Liver (tissue), 9 donors: Measurements from ENCODE around the gene FOXJ2. TPM values are rescaled to one million over a fixed set of nuclear protein-coding genes. Genes with fewer than 3 reads are reported as not detected.

Experiments
- DNase-seq: peaks from one replicate; pipeline ENCODE4 v3.0.0-alpha.2; 2017; ENCODE audit warnings: low spot score
- H3K27ac ChIP-seq, 2 donors: one replicate each; pipeline ENCODE4 v1.7.0; 2013; ENCODE audit warnings: inconsistent platforms in 2 of 2, low read length in 2 of 2, control low read depth in 1 of 2, low read depth in 1 of 2, mild to moderate bottlenecking in 1 of 2
- H3K27me3 ChIP-seq, 4 donors: one replicate each; pipeline versions ENCODE4 v1.6.1 to v1.7.0; 2013; ENCODE audit warnings: low read length in 3 of 4, inconsistent platforms in 1 of 4, mild to moderate bottlenecking in 1 of 4, moderate library complexity in 1 of 4; ENCODE audit not compliant: control insufficient read depth in 4 of 4, insufficient read depth in 4 of 4
- H3K36me3 ChIP-seq, 4 donors: one replicate each; pipeline versions ENCODE4 v1.6.1 to v1.7.0; 2013; ENCODE audit warnings: low read length in 3 of 4, mild to moderate bottlenecking in 3 of 4, low read depth in 1 of 4, moderate library complexity in 1 of 4; ENCODE audit not compliant: control insufficient read depth in 4 of 4, insufficient read depth in 3 of 4
- H3K4me1 ChIP-seq, 4 donors: one replicate each; pipeline versions ENCODE4 v1.6.1 to v1.7.0; 2013; ENCODE audit warnings: low read length in 3 of 4, mild to moderate bottlenecking in 3 of 4, moderate library complexity in 1 of 4; ENCODE audit not compliant: control insufficient read depth in 4 of 4, insufficient read depth in 4 of 4
- H3K4me3 ChIP-seq, 3 donors: one replicate each; pipeline versions ENCODE4 v1.6.1 to v1.7.0; 2013; ENCODE audit warnings: low read length in 3 of 3, control low read depth in 1 of 3, low read depth in 1 of 3, mild to moderate bottlenecking in 1 of 3
- H3K9ac ChIP-seq, 2 donors: one replicate each; pipeline ENCODE4 v1.7.0; 2013; ENCODE audit warnings: low read length in 2 of 2, mild to moderate bottlenecking in 2 of 2, moderate library complexity in 2 of 2, control low read depth in 1 of 2, low read depth in 1 of 2
- H3K9me3 ChIP-seq, 4 donors: one replicate each; pipeline versions ENCODE4 v1.6.1 to v1.7.0; 2013; ENCODE audit warnings: low read length in 3 of 4; ENCODE audit not compliant: control insufficient read depth in 4 of 4
- ATF3 ChIP-seq: IDR thresholded peaks from 2 replicates; pipeline ENCODE4 v1.6.1; 2016; ENCODE audit warnings: antibody characterized with exemption
- CTCF ChIP-seq: fragments of 150-350 bp; IDR thresholded peaks from 2 replicates; pipeline ENCODE4 v1.5.1; 2017; ENCODE audit warnings: improper control_type of control experiment, low read depth, low read length; ENCODE audit not compliant: missing input control
- EGR1 ChIP-seq, 2 donors: IDR thresholded peaks; 2 replicates each; pipeline ENCODE4 v1.6.1; 2016 to 2018; ENCODE audit warnings: antibody characterized with exemption in 2 of 2, low read depth in 2 of 2
- FOXA1 ChIP-seq: IDR thresholded peaks from 2 replicates; pipeline ENCODE4 v1.6.1; 2016; ENCODE audit warnings: antibody characterized with exemption
- FOXA2 ChIP-seq: IDR thresholded peaks from 2 replicates; pipeline ENCODE4 v1.6.1; 2016; ENCODE audit warnings: antibody characterized with exemption
- GABPA ChIP-seq, 2 donors: IDR thresholded peaks in 1 of 2; conservative IDR thresholded peaks in 1 of 2; 2 replicates each; pipeline ENCODE4 v1.6.1; 2016; ENCODE audit warnings: antibody characterized with exemption in 2 of 2, mild to moderate bottlenecking in 1 of 2, moderate library complexity in 1 of 2
- HNF4A ChIP-seq, 2 donors: conservative IDR thresholded peaks; 2 replicates each; pipeline ENCODE4 v1.6.1; 2016; ENCODE audit warnings: antibody characterized with exemption in 2 of 2, mild to moderate bottlenecking in 2 of 2
- HNF4G ChIP-seq: IDR thresholded peaks from 2 replicates; pipeline ENCODE4 v1.6.1; 2016; ENCODE audit warnings: antibody characterized with exemption
- JUND ChIP-seq, 2 donors: IDR thresholded peaks; 2 replicates each; pipeline ENCODE4 v1.6.1; 2016; ENCODE audit warnings: antibody characterized with exemption in 2 of 2
- MAX ChIP-seq: IDR thresholded peaks from 2 replicates; pipeline ENCODE4 v1.6.1; 2016; ENCODE audit warnings: antibody characterized with exemption
- NR2F2 ChIP-seq: IDR thresholded peaks from 2 replicates; pipeline ENCODE4 v1.6.1; 2016; ENCODE audit warnings: antibody characterized with exemption
- RAD21 ChIP-seq, 2 donors: IDR thresholded peaks; 2 replicates each; pipeline ENCODE4 v1.6.1; 2016; ENCODE audit warnings: antibody characterized with exemption in 2 of 2, mild to moderate bottlenecking in 2 of 2
- REST ChIP-seq: IDR thresholded peaks from 2 replicates; pipeline ENCODE4 v1.6.1; 2016; ENCODE audit warnings: antibody characterized with exemption, mild to moderate bottlenecking
- RXRA ChIP-seq, 2 donors: IDR thresholded peaks; 2 replicates each; pipeline ENCODE4 v1.6.1; 2017 to 2018; ENCODE audit warnings: antibody characterized with exemption in 2 of 2, mild to moderate bottlenecking in 1 of 2
- SP1 ChIP-seq: IDR thresholded peaks from 2 replicates; pipeline ENCODE4 v1.6.1; 2018; ENCODE audit warnings: antibody characterized with exemption, mild to moderate bottlenecking
- TAF1 ChIP-seq: conservative IDR thresholded peaks from 2 replicates; pipeline ENCODE4 v1.6.1; 2016; ENCODE audit warnings: antibody characterized with exemption, mild to moderate bottlenecking
- YY1 ChIP-seq: IDR thresholded peaks from 2 replicates; pipeline ENCODE4 v1.6.1; 2016; ENCODE audit warnings: antibody characterized with exemption, mild to moderate bottlenecking
- ZBTB33 ChIP-seq: IDR thresholded peaks from 2 replicates; pipeline ENCODE4 v1.6.1; 2016; ENCODE audit warnings: antibody characterized with exemption
- WGBS: extraction: QIAGEN DNeasy Blood & Tissue Kit; methylation state at CpG from one replicate; pipeline ENCODE4 v1.1.7; 2013; 5-methylcytosine and 5-hydroxymethylcytosine counted together
- polyA plus RNA-seq, 2 donors: library from polyadenylated mRNA; stranded (reverse) in 1 of 2; unstranded in 1 of 2; fragments of 200-250 nt in 1 of 2; fragments of >200 nt in 1 of 2; fragmentation: Nextera tagmentation in 1 of 2; extraction: Ambion mirVana in 1 of 2; gene quantifications; one replicate each; pipeline versions ENCODE4 v1.2.1 to v1.2.3, GENCODE V29; 2013 to 2015
- total RNA-seq, 2 donors: library from RNA; depleted of rRNA; stranded (reverse); fragments of >200 nt; gene quantifications; one replicate each; pipeline ENCODE4 v1.2.3, GENCODE V29; 2014
- donor health status: healthy.
- donor health status: healthy.
- donor health status: healthy.
- donor health status: healthy.
- donor health status: healthy.

The FOXJ2 gene
- total and polyA plus RNA-seq, 4 donors: 2.3 to 9.2 (median 3.7) TPM

GRCh38 chr12:8018666-8019581, 13.6 kb upstream of the FOXJ2 start (continued):
- no peak for TF ChIP-seq ZBTB33
- TF ChIP-seq SP1: no peak
- TF ChIP-seq ATF3: no peak
- no peak for TF ChIP-seq HNF4A (conservative IDR thresholded peaks at IDR 0.05)
- no peak for TF ChIP-seq GABPA (IDR thresholded peaks at IDR 0.05 in 1 of 2, conservative IDR thresholded peaks at IDR 0.05 in 1 of 2)
- TF ChIP-seq EGR1 (IDR thresholded peaks at IDR 0.05; ENCODE audit: low read depth in 2 of 2): no peak

- H3K27ac ChIP-seq: peak overlapping the region; percentile 99
- WGBS: under 1% methylated on average over 27 of the region's 27 CpGs
- peak; percentile 95 for DNase-seq
- H3K36me3 ChIP-seq: no peaks in the 10 kb centered on the region
- TF ChIP-seq NR2F2: no peak
- TF ChIP-seq GABPA (IDR thresholded peaks at IDR 0.05 in 1 of 2, conservative IDR thresholded peaks at IDR 0.05 in 1 of 2): peak; percentile 68 to 92
- TF ChIP-seq YY1: peak; percentile 80
- peak in 1 of 2 donors; percentile 50 for TF ChIP-seq EGR1 (IDR thresholded peaks at IDR 0.05; ENCODE audit: low read depth in 2 of 2)
- TF ChIP-seq HNF4A (conservative IDR thresholded peaks at IDR 0.05): peak in 1 of 2 donors; percentile 2
- TF ChIP-seq JUND (IDR thresholded peaks at IDR 0.05): peak; percentile 76 to 83
- peak; percentile 31 for TF ChIP-seq REST
- peak; percentile 13 for TF ChIP-seq FOXA2
- TF ChIP-seq CTCF: no peak
- no peak for TF ChIP-seq HNF4G
- TF ChIP-seq SP1: peak; percentile 92
- TF ChIP-seq RAD21 (IDR thresholded peaks at IDR 0.05): no peak
- TF ChIP-seq TAF1: peak; percentile 78
- no peak for TF ChIP-seq FOXA1
- TF ChIP-seq RXRA (IDR thresholded peaks at IDR 0.05): peak in 1 of 2 donors; percentile 39
- TF ChIP-seq ATF3: peak; percentile 53
- TF ChIP-seq ZBTB33: no peak
- TF ChIP-seq MAX: peak; percentile 46
- H3K4me1 ChIP-seq: peaks cover 0 to 2% (median 0%) of the 10 kb centered on the region in 4 donors
- peak overlapping the region; percentile 93 to 97 for H3K9ac ChIP-seq
- no peaks in the 10 kb centered on the region for H3K9me3 ChIP-seq
- peak overlapping the region; percentile 76 to 92 (median 79) for H3K4me3 ChIP-seq
- H3K27me3 ChIP-seq: no peaks in the 10 kb centered on the region
Observed at GRCh38 chr12:8026291-8026900, 6.1 kb upstream of the FOXJ2 start.
